ENCODE results near the gene NSD2. TPM values are rescaled to one million over a fixed set of nuclear protein-coding genes. Genes with fewer than 3 reads are reported as not detected.

Gene NSD2
- total RNA-seq, 3 donors from 2014 or later = 82.8 to 114 (median 83.3) TPM

DNA sequence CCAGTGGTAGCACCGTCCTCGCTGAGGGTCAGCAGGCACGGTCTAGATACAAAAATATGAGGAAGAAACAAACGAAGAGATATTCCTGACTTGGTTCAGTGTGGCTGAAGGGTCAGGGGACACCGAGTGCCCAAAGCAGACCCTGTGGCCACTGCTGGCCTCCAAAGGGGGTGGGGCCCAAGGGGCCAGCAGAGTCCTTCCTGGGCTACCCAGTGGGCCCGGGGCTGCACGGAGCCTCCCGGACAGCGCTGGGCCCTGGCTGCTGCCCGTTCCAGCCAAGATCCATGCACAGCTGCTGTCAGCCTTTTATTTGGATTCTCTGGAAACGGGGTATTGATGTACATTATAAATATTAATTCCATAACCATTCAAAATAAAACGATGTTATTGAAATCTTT lies 117.1 kb downstream of the NSD2 start:
- Histone ChIP-seq H3K4me3 (no peak overlapping the region), H3K36me3 (ENCODE audit: low read depth) (peaks cover 6% of the 10 kb centered on the region), H3K9me3 (no peaks in the 10 kb centered on the region), H3K4me1 (ENCODE audit: low read depth) (no peaks in the 10 kb centered on the region)
- intact Hi-C loops (cut with DNase I, micrococcal nuclease) = no loop called here
- TF ChIP-seq, protein P1, sequence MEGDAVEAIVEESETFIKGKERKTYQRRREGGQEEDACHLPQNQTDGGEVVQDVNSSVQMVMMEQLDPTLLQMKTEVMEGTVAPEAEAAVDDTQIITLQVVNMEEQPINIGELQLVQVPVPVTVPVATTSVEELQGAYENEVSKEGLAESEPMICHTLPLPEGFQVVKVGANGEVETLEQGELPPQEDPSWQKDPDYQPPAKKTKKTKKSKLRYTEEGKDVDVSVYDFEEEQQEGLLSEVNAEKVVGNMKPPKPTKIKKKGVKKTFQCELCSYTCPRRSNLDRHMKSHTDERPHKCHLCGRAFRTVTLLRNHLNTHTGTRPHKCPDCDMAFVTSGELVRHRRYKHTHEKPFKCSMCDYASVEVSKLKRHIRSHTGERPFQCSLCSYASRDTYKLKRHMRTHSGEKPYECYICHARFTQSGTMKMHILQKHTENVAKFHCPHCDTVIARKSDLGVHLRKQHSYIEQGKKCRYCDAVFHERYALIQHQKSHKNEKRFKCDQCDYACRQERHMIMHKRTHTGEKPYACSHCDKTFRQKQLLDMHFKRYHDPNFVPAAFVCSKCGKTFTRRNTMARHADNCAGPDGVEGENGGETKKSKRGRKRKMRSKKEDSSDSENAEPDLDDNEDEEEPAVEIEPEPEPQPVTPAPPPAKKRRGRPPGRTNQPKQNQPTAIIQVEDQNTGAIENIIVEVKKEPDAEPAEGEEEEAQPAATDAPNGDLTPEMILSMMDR (IDR thresholded peaks at IDR 0.05) = no peak
- no peak for DNase-seq
- no peak for ATAC-seq

DNA sequence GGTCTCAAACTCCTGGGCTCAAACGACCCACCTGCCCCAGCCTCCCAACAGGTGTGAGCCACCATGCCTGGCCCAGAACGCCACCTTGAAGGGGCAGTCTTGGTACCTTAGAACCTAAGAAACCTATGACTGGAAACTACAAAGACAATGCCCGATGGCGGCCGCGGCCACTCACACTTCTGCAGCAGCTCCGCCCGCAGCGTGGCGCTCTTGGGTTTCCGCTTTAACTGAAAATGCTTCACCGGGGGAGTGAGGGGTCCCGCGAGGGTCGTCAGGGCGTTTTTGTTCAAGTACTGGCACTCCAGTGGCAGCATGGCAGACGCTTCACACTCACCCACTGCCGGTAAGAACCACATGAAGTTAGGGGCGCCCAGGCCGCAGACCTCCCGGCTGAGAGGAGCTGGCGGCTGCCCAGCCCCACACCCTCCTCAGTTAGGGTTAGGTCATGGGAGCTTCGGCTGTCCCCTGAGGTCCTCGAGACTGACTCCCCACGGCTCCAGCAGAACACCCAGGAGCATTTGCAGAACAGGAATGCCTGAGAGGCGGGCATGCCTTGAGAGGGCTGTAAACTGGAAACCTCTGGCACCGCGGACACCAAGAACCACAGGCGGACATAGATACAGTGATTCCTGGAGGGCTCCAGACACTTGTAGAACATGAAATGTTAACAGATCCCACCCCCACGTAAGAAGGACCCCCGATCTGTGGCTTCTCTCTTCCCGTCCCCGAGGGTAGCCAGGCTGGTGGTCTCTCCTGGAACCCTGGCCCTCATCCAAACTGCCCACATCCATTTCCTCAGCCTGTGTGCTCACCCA lies 118.5 kb downstream of the NSD2 start:
- TF ChIP-seq, protein P1 (IDR thresholded peaks at IDR 0.05) = no peak
- no peak for ATAC-seq
- H3K4me1 ChIP-seq (ENCODE audit: low read depth) = no peaks in the 10 kb centered on the region
- DNase-seq = peak in 1 of 3 donors; percentile 4
- no peak overlapping the region for H3K4me3 ChIP-seq
- no peaks in the 10 kb centered on the region for H3K9me3 ChIP-seq
- H3K36me3 ChIP-seq (ENCODE audit: low read depth) = peaks cover 6% of the 10 kb centered on the region
- intact Hi-C loops (cut with DNase I, micrococcal nuclease) = no loop called here

DNA sequence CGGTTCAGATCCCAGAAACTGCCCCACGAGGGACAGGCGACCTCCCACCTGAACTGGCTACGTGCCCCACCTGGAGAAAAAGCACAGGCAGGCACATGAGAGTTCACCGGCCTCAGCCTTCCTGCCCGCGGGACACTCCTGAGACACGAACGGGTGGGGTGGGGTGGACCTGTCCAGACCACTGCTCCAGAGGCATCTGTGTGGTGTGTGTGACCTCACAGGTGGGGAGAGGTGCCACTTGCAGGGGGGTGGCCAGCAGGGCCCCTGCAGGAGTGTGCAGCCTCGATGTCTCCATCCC lies 119.1 kb downstream of the NSD2 start:
- H3K9me3 ChIP-seq = no peaks in the 10 kb centered on the region
- TF ChIP-seq, protein P1 (IDR thresholded peaks at IDR 0.05) = no peak
- H3K4me1 ChIP-seq (ENCODE audit: low read depth) = no peaks in the 10 kb centered on the region
- DNase-seq = peak in 1 of 3 donors; percentile 14
- no peak for ATAC-seq
- intact Hi-C loops (cut with DNase I, micrococcal nuclease) = no loop called here
- H3K36me3 ChIP-seq (ENCODE audit: low read depth) = peaks cover 6% of the 10 kb centered on the region
- no peak overlapping the region for H3K4me3 ChIP-seq

DNA sequence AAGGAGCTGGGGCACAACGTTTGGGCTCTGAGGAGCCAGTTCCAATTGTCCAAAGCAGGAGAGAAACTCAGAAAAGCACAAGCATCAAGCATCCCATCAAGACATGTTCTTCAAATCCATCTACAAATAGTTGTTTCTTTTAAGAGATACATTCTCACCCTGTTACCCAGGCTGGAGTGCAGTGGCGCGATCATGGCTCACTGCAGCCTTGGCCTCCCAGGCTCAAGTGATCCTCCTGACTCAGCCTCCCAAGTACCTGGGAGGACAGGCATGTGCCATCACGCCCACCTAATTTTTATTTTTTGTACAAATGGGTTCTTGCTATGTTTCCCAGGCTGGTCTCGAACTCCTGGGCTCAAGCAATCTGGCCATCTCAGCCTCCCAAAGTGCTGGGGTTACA lies 119.5 kb downstream of the NSD2 start:
- Histone ChIP-seq H3K4me1 (ENCODE audit: low read depth) (no peaks in the 10 kb centered on the region), H3K4me3 (no peak overlapping the region), H3K9me3 (no peaks in the 10 kb centered on the region), H3K36me3 (ENCODE audit: low read depth) (peaks cover 3% of the 10 kb centered on the region)
- TF ChIP-seq, protein P1 (IDR thresholded peaks at IDR 0.05) = no peak
- DNase-seq (peak in 1 of 3 donors; percentile 2), ATAC-seq (no peak)
- intact Hi-C loops (cut with DNase I, micrococcal nuclease) = no loop called here

DNA sequence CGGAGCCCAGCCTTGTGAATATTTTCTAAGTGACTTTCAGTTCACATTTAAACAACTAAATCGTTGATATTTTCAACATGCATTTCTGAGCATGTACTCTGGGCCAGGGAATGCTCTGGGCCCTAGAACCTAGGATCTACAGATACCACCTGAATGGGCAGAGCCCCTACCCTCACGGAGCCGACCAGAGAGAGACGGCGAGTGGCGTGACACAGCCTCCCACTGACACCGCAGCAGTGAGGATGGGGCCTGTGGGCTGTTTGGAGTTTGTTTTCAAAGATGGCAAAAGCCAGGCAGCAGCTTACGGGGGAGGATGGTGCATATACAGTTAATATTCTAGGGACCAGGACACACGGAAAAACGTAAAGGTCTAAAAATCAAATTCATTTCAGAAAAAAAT lies 119.9 kb downstream of the NSD2 start:
- H3K9me3 ChIP-seq = no peaks in the 10 kb centered on the region
- TF ChIP-seq, protein P1 (IDR thresholded peaks at IDR 0.05) = no peak
- DNase-seq = no peak
- no peak for ATAC-seq
- H3K4me3 ChIP-seq = no peak overlapping the region
- H3K36me3 ChIP-seq (ENCODE audit: low read depth) = no peaks in the 10 kb centered on the region
- intact Hi-C loops (cut with DNase I, micrococcal nuclease) = no loop called here
- H3K4me1 ChIP-seq (ENCODE audit: low read depth) = no peaks in the 10 kb centered on the region

Measured in mucosa of descending colon (tissue), 3 donors.